Stimulated activated CD8-positive, alpha-beta memory T cell treated with anti-CD3 and anti-CD28 coated beads, Interleukin-7, amount 100 ng/mL, for 4 hours (primary cell): Measurements from ENCODE around the gene DNASE1L1.

Experiments used
- DNase-seq, 2 donors: peaks; one replicate each; pipeline ENCODE4 v3.0.0-alpha.2; 2020; ENCODE audit warnings: low read depth in 2 of 2

Gene DNASE1L1

DNA sequence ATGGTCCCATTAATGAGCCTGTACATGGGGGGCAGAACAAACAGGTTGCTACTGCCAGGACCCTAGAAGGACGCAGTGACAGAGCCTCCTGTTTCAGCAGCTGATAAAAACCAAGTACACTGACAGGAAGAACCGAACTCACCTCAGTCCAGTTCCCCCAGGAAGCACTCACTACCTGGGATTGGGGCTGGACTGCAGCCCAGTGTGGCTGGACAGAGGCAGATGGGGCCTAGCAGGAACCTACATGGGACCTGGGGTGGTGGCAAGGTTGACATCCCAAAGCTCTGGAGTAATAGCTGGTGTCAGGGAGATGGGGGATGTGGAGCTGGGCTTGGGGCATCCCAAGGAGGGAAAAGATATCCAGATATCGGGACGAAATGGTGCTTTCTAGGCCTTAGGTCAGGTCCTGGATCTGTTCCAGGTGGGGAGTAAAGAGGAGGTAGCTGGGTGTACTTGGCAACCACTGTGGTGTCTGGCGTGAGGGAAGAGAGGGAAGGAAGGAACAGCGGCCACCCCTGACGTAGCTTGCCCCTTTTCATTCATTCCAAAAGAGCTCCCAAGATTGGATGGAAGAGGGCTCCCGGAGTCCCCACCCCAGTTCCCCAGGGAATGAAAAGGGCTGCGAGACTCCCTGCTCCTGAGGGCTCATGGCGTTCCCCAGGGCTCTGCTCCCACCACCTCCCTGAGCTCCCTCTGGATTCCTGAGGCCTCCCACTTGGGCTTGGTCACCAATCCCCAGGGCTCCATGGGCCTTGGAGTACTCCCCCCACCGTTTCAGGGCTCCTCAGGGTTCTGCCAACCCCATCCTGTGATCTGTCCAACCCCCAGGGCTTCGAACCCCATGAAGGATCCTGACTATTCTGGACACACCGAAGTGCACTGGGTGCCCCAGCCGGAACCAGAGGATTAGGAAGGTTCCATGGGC, 25.4 kb downstream of the DNASE1L1 start:
- no peak for DNase-seq

DNA sequence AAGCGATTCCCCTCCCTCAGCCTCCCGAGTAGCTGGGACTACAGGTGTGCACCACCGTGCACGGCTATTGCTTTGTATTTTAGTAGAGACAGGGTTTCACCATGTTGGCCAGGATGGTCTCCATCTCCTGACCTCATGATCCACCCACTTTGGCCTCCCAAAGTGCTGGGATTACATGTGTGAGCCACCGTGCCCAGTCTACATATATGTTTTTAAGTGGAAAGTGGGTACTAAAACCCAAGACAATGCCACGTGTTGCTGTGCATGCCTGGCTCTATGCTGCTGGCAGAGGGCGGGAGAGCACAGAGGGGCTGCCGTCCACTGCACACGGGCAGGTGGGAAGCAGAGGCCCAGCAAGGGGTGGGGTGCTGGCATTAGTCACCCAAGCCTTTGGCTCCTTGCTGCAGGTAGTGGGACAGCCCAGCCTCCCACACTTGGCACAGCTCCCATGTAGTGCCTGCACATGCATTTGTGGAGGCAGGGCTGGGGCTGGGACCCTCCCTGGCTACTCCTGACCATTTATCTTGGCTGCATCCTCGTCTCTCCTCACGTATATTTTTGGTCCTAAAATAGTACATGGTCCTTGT, 26.5 kb downstream of the DNASE1L1 start:
- no peak for DNase-seq

DNA sequence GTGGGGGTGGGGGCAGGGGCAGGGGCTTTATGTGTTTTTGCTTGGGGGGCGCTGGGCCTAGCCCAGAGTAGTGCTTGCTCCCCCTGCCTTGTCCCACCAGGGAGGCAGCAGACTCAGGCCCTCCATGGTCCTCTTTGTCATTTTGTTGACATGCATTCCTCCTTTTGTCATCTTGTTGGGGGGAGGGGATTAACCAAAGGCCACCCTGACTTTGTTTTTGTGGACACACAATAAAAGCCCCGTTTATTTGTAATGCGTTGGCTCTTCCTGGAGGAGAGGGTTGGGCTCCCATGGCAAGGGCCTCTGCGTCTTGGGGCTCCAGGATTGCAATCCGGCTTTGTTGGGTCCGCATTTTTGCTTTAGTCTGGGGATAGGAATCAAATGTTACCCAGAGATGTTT, 27.8 kb downstream of the DNASE1L1 start:
- no peak for DNase-seq

DNA sequence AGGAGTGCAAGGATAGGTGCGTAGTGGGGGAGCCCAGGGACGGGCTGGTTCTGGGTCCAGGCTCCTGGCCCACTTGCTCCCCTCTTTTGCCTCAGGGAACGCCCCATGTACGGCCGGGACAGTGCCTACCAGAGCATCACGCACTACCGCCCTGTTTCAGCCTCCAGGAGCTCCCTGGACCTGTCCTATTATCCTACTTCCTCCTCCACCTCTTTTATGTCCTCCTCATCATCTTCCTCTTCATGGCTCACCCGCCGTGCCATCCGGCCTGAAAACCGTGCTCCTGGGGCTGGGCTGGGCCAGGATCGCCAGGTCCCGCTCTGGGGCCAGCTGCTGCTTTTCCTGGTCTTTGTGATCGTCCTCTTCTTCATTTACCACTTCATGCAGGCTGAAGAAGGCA, 28.3 kb downstream of the DNASE1L1 start:
- no peak for DNase-seq

DNA sequence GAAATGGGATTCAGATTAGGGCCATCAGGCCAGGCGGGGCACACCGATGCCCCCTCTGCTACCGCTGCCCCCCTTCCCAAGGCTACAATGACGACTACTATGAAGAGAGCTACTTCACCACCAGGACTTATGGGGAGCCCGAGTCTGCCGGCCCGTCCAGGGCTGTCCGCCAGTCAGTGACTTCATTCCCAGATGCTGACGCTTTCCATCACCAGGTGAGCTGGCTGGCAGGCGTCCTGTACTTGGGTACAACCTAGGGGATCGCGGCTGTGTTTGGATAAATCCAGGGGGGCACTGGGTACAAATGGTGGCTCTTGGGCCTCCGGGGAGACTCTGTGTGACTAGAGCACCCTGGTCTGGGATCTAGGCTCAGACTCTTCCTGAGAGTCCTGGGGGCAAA, 28.9 kb downstream of the DNASE1L1 start:
- DNase-seq: no peak

DNA sequence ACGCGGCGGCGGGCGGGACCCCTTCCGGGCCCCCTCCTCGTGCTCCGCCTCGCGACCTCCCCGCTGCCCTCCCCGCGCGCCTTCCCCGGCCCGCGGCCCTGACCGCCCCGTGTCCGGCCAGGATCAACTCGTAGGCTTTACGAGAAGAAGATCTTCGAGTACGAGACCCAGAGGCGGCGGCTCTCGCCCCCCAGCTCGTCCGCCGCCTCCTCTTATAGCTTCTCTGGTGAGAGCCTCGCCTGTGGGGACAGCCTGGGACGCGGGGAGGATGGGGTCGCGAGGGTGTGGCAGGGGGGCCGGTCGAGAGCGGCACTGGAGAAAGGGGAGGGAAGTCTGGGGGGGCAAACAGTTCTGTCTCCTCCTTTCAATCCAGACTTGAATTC, 29.5 kb downstream of the DNASE1L1 start:
- no peak for DNase-seq

GRCh38 chrX:154378799-154379568, 30.1 kb downstream of the DNASE1L1 start, which contains the start of gene EMD:
Gene EMD, plus strand, starts transcription at chrX:154379295. Its CDS starts 190 bp downstream, at chrX:154379485.
- peak; percentile 93 to 95 for DNase-seq

- DNase-seq: peak in 1 of 2 donors; percentile 27
Observed at GRCh38 chrX:154378059-154378798, 30.8 kb downstream of the DNASE1L1 start.

GRCh38 chrX:154376774-154377173, 32.3 kb downstream of the DNASE1L1 start:
- DNase-seq: no peak

DNA sequence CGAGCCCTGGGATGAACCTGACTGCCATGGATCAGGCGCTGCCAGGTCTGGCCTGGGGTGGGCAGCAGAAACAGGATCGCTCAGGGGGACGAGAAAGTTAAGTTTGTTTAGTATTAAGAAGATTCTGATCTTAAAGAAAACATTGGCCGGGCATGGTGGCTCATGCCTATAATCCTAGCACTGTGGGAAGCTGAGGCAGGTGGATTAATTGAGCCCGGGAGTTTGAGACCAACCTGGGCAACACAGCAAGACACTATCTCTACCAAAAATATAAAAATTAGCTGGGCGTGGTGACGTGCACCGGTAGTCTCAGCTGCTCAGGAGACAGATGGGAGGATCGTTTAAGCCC, 33.9 kb downstream of the DNASE1L1 start:
- DNase-seq: no peak

DNA sequence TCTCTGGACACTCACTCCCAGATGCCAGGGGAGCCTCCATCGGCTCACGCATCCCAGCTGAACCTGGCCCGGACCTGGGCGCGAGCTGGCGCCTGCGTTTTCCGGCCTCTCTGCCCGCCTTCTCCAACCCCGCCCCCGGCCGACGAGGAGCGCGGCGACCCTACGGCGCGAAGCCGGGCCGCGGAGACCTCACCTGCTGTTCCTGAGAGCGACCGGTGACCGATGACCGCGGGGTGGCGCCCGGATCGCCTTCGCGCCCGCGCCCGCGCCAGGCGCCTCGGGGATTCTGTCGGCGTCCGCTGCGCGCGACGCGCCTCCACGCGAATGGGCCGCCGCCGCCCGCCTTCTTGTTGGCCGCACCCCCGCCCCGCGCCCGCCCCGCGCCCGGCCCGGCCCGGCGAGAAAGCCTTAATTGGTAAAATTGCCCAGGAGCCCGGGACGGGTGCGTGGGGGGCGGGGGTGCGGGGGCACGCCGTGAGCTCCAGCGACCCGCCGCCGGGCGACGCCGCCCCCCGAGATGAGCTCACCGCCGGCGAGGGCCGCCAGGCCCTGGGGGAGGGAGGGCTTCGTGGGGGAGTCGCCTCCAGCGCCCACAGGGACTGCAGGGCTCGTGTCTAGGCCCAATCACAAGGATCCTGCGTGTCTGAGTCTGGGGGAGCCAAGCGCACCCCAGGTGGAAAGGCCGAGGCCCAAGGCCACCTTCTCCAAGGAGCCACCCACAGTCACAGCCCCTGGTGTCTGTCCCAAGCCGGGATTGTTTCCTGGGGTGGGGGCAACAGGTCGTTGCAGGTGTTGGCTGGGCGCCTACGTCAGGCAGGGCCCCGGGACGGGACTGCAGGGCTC, 34.5 kb downstream of the DNASE1L1 start, which contains the start of gene FLNA:
FLNA (minus strand) TSS at position 322 of the 843 bp plus-strand sequence. CDS start 3,389 bp downstream, outside the sequence.
- DNase-seq: peak in 1 of 2 donors; percentile 52

- no peak for DNase-seq
Observed at GRCh38 chrX:154373340-154374306, 35.4 kb downstream of the DNASE1L1 start.

GRCh38 chrX:154372612-154373022, 36.4 kb downstream of the DNASE1L1 start:
- DNase-seq: no peak

- DNase-seq: no peak
Observed at GRCh38 chrX:154371789-154372300, 37.2 kb downstream of the DNASE1L1 start.

DNA sequence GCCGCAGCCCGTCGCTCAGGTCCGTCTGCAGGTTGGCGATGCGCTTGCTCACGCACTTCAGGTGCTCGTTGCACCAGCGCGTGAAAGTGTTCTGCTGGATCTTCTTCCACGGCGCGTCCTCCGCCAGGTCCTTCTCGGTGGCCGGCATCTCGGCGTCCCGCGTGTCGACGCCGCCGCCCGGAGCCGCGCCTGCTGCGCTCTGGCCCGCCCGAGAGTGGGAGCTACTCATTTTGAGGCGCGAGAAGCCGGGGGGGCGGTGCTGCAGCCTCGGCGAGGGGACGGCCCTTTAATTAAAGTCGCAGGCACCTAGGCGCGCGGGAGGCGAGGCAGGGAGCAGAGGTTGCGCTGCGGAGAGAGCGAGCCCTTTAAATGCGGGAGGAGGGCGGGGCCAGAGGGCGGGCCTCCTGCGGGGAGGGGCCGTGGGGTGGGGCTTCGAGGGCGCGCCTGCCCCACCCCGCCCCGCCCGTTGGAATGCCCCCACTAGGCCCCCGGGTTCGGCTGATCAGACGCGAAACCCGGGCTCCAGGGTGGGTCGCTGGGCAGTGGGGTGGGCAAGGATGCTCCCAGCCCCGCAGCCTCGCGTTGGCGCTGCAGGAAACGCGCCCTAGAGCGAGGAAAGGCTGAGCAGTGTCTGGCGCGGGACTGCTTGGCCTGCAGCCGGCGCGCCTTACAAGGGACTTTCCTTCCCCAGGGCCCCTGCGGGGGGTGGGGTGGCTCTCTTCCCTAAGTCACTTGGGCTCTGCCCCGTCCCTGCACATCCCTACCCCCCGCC, 37.9 kb downstream of the DNASE1L1 start:
- DNase-seq: peak; percentile 89 to 90

DNA sequence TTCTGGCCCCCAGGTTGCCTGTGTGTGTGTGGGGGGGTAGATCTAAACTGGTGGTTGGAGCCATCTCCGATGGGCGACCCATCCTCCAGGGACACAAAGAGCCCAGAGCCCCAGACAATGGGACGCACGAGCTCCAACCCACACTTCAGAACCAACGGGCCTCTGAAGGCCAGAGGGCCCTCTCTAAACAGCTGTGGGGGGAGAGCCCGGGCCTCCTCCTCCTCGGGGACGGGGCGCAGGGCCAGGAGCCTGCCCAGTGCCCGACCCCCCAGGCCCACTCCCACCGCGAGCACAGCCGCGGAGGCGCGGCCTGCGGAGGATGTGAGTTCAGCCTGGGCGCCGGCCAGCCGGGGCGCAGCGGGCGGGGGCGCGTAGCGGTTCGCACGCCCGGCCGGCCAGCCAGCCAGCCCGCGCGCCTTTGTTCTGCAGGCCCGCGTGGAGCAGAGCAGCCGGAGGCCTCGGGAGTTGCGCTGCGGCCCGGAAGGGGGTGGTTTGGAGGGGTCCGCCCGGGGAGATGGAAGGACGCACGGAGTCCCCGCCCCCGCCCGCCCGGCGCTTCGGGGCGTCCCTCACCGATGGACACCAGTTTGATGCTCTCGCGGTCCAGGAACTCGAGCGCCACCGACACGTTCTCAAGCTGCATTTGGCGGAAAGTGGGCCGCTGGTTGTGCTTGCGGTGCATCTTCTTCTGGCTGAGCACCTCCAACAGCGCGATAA, 38.6 kb downstream of the DNASE1L1 start:
- DNase-seq: no peak

DNA sequence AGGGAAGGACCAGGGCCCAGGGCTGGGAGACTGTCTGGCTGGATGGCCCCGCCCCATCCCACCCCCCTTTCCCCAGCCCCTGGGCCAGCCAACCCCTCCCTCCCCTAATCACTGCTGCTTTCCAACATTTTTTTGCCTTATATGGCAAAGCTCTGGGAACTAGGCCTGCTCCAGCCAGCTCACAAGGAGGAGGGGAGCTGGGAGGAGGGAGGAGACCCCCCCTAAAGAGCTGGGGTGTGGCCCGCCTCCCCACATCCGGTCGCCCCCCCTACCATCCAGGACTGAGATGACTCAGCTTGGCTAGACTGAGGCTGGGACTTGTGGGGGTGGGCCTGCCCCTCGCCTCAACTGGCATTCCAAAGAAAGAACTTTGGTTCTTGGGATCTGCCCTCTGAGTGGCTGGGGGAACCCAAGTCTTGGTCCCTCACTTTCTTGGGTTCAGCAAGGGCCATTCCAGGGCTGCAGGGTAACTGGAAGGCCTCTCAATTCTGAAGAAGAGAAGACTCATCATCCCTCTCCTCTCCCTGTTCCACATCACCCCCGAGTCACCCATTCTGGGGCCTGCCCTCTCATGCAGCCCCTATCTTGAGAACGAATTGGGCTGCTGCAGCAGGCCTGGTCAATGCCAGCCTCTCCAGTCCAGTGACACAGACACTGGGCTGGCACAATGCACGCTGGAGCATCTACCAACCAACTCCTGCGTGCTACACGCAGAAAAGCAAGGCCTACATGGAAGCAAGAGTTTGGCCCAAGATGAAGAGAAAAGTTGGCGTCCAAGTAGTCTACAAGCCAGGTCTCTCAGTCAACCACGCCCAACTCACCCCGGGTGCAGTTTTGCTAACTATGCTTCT, 39.4 kb downstream of the DNASE1L1 start:
- peak; percentile 59 to 73 for DNase-seq
